GM18858 (cell line): ENCODE measurements around the gene PDLIM5.

Source experiments
- ATAC-seq: cut with Tn5 transposase; IDR thresholded peaks from one replicate; pipeline ENCODE4 v1.9.1; 2021; ENCODE audit not compliant: unreplicated experiment

Gene PDLIM5

GRCh38 chr4:94680176-94680862 lies 228.6 kb downstream of the PDLIM5 start:
- no peak for ATAC-seq

DNA sequence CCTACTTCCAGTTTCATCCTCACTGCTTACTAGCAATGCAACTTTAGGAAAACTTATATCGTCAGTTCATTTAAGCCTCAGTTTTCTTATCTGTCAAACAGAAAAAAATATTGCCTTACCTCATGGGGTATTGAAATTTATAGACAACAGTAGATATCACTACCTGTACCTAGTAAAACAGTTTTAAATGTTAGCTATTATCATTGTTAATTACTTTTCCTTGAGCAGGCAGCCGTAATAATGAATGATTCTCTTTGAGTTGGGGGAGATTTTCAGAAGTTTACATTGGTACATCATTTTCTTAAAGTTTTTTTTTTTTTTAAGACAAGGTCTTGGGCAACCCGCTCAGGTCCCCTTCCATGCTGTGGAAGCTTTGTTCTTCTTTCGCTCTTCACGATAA lies 234.3 kb downstream of the PDLIM5 start:
- ATAC-seq = no peak

- no peak for ATAC-seq
Observed at GRCh38 chr4:94689155-94689860, 237.6 kb downstream of the PDLIM5 start.

- no peak for ATAC-seq
Observed at GRCh38 chr4:94690851-94691254, 239.1 kb downstream of the PDLIM5 start.

DNA sequence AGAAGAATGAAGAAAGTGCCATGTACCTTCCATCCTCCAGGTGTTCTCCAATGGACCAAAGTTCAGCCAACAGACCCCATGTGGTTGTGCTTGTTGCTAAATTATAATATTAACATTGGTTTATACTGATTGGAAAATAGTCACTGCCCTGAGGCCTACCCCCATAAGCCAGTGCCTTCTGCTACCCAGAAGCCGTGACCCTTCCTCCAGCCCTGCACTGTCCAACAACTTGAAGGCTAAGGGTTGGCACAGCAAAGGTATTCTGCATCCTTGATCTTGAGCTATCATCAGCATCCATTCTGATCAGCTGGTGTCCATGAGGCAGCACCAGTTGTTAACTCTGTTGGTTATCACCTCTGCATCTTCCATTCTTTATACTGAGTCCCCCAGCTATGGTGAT lies 239.8 kb downstream of the PDLIM5 start:
- no peak for ATAC-seq

DNA sequence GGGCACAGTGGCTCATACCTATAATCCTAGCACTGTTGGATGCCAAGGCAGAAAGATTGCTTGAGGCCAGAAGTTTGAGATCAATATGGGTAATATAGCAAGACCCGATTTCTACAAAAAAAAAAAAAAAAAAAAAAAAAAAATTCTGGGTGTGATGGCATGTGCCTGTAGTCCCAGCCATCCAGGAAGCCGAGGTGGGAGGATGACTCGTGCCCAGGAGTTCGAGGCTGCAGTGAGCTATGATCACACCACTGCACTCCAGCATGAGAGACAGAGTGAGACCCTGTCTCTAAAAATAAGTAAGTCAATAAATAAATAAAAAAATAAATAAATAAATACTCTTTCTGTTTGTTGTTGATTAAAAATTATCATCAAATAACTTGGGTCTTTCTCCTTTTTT lies 243.6 kb downstream of the PDLIM5 start:
- no peak for ATAC-seq

GRCh38 chr4:94698187-94698586 lies 246.4 kb downstream of the PDLIM5 start:
- no peak for ATAC-seq

- ATAC-seq = no peak
Observed at GRCh38 chr4:94700298-94700697, 248.6 kb downstream of the PDLIM5 start.

- no peak for ATAC-seq
Observed at GRCh38 chr4:94701631-94702300, 250.0 kb downstream of the PDLIM5 start.

GRCh38 chr4:94711635-94712034 lies 259.9 kb downstream of the PDLIM5 start:
- ATAC-seq = no peak

GRCh38 chr4:94714365-94715160 lies 262.8 kb downstream of the PDLIM5 start:
- ATAC-seq = no peak

DNA sequence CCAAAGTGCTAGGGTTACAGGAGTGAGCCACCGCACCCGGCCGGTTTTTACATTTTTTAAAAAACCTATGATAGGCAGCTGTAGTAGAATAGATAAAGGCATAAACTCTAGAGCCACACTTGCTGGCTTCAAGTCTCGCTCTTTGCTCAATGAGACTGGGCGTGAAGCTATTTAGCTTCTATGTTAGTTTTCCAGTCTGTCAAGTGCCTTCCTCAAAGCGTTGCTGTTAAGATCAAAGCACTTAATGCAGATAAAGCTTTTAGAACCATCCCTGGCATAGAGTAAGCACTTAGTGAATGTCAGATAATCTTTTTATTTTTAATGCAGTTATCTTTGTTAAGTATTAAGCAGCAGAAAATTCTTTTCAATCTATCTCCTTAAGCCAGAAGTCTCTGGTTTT lies 264.0 kb downstream of the PDLIM5 start:
- no peak for ATAC-seq
